ENCODE data around the gene ARL8A.
"Not testable (repeated sequence)": the region's sequence is repeated elsewhere in the genome, so short reads cannot be mapped to it uniquely, and the experiment has no call there.

Gene ARL8A

GRCh38 chr1:202173993-202174392 is 29.5 kb upstream of the ARL8A start:
- DNase-seq (ENCODE audit: low read depth) = no peak

GRCh38 chr1:202172015-202172355 is 27.4 kb upstream of the ARL8A start:
- DNase-seq (ENCODE audit: low read depth) = no peak

- DNase-seq (ENCODE audit: low read depth) = no peak
These were observed 26.9 kb upstream of the ARL8A start for GRCh38 chr1:202171292-202172014.

GRCh38 chr1:202170726-202171125 is 26.2 kb upstream of the ARL8A start:
- no peak for DNase-seq (ENCODE audit: low read depth)

GRCh38 chr1:202168861-202169260 is 24.3 kb upstream of the ARL8A start:
- no peak for DNase-seq (ENCODE audit: low read depth)

- no peak for DNase-seq (ENCODE audit: low read depth)
These were observed 23.3 kb upstream of the ARL8A start for GRCh38 chr1:202167708-202168415.

- DNase-seq (ENCODE audit: low read depth) = not testable (repeated sequence)
These were observed 22.5 kb upstream of the ARL8A start for GRCh38 chr1:202167054-202167453.

GRCh38 chr1:202165942-202166843 is 21.7 kb upstream of the ARL8A start:
- DNase-seq (ENCODE audit: low read depth) = no peak

GRCh38 chr1:202165267-202165941 is 20.9 kb upstream of the ARL8A start:
- DNase-seq (ENCODE audit: low read depth) = no peak

GRCh38 chr1:202164271-202165037 is 19.9 kb upstream of the ARL8A start:
- peak; percentile 53 for DNase-seq (ENCODE audit: low read depth)

GRCh38 chr1:202163281-202164270 is 19.0 kb upstream of the ARL8A start:
- no peak for DNase-seq (ENCODE audit: low read depth)

- DNase-seq (ENCODE audit: low read depth) = no peak
These were observed 18.1 kb upstream of the ARL8A start for GRCh38 chr1:202162418-202163280.

- DNase-seq (ENCODE audit: low read depth) = peak; percentile 43
These were observed 17.5 kb upstream of the ARL8A start for GRCh38 chr1:202162047-202162417.

GRCh38 chr1:202161151-202162046 is 16.9 kb upstream of the ARL8A start:
- no peak for DNase-seq (ENCODE audit: low read depth)

- DNase-seq (ENCODE audit: low read depth) = peak; percentile 75
These were observed 15.9 kb upstream of the ARL8A start, which contains the start of gene PTPN7 for GRCh38 chr1:202160377-202160940. Gene PTPN7, minus strand, starts transcription at chr1:202160602. Its CDS starts 1,200 bp downstream, at chr1:202159402.

- no peak for DNase-seq (ENCODE audit: low read depth)
These were observed 15.2 kb upstream of the ARL8A start for GRCh38 chr1:202159534-202160371.

Data from stimulated activated CD8-positive, alpha-beta memory T cell treated with anti-CD3 and anti-CD28 coated beads, Interleukin-12 subunit alpha, Interleukin-12 subunit beta, amount 100 ng/mL, for 1 hour (primary cell).